HepG2 (cell line): ENCODE measurements around the gene SALL2. TPM values are rescaled to one million over a fixed set of nuclear protein-coding genes. Genes with fewer than 3 reads are reported as not detected.

Experiments
- CEBPZ ChIP-seq: IDR thresholded peaks from 2 replicates; pipeline ENCODE4 v1.6.1; 2012; ENCODE audit warnings: low read length, improper control_type of control experiment
- GATA4 ChIP-seq: sonication (generic); IDR thresholded peaks from 2 replicates; pipeline ENCODE4 v1.6.1; 2016; ENCODE audit warnings: antibody characterized with exemption, low read depth, borderline replicate concordance
- HNRNPK ChIP-seq: fragments of 200-400 bp; formaldehyde crosslinking; IDR thresholded peaks from 2 replicates; pipeline ENCODE4 v1.6.1; 2018; ENCODE audit warnings: low read length, low read depth, moderate library complexity, mild to moderate bottlenecking; ENCODE audit not compliant: poor library complexity, severe bottlenecking
- IKZF4 ChIP-seq: sonication (generic); formaldehyde crosslinking; IDR thresholded peaks from 2 replicates; pipeline ENCODE4 v1.5.1; 2020; ENCODE audit warnings: borderline replicate concordance, mild to moderate bottlenecking, low read depth, missing genetic modification reagents; ENCODE audit errors: not compliant biosample characterization
- MAFK ChIP-seq, 2 experiments: IDR thresholded peaks in 1 of 2; conservative IDR thresholded peaks in 1 of 2; 2 replicates each; pipeline ENCODE4 v1.6.1; 2011; ENCODE audit warnings: improper control_type of control experiment in 2 of 2, low read length in 2 of 2
- NFATC3 ChIP-seq: sonication (generic); formaldehyde crosslinking; IDR thresholded peaks from 2 replicates; pipeline ENCODE4 v1.5.1; 2020; ENCODE audit warnings: mild to moderate bottlenecking, missing genetic modification reagents
- NFE2L2 ChIP-seq: fragments of 150-350 bp; IDR thresholded peaks from 2 replicates; pipeline ENCODE4 v1.6.1; 2014; ENCODE audit warnings: low read length
- SOX13 ChIP-seq, 3 experiments: fragments of 450-650 bp in 1 of 3; sonication (generic) in 1 of 3; formaldehyde crosslinking in 1 of 3; IDR thresholded peaks in 2 of 3; conservative IDR thresholded peaks in 1 of 3; 2 replicates each; pipeline versions ENCODE4 v1.5.0 to v1.6.1; 2016 to 2020; ENCODE audit warnings: antibody characterized with exemption in 1 of 3, mild to moderate bottlenecking in 1 of 3, missing compliant biosample characterization in 1 of 3, missing genetic modification reagents in 1 of 3, moderate library complexity in 1 of 3
- TOE1 ChIP-seq: sonication (generic); formaldehyde crosslinking; IDR thresholded peaks from 2 replicates; pipeline ENCODE4 v1.4.0; 2020; ENCODE audit warnings: mild to moderate bottlenecking, missing genetic modification reagents
- ZNF275 ChIP-seq: sonication (generic); formaldehyde crosslinking; IDR thresholded peaks from 2 replicates; pipeline ENCODE4 v1.8.0; 2022; ENCODE audit warnings: missing genetic modification reagents, mild to moderate bottlenecking, inconsistent platforms, borderline replicate concordance
- ZNF367 ChIP-seq: sonication (generic); formaldehyde crosslinking; IDR thresholded peaks from 2 replicates; pipeline ENCODE4 v1.4.0; 2020; ENCODE audit warnings: missing genetic modification reagents, borderline replicate concordance
- ZNF570 ChIP-seq: sonication (generic); formaldehyde crosslinking; IDR thresholded peaks from 2 replicates; pipeline ENCODE4 v1.4.0; 2020; ENCODE audit warnings: mild to moderate bottlenecking, missing genetic modification reagents, borderline replicate concordance
- ZNF773 ChIP-seq: sonication (generic); formaldehyde crosslinking; IDR thresholded peaks from 2 replicates; pipeline ENCODE4 v1.4.0; 2020; ENCODE audit warnings: missing genetic modification reagents, borderline replicate concordance
- polyA plus RNA-seq, 8 experiments: library from polyadenylated mRNA; depleted of rRNA in 3 of 8; stranded (reverse) in 7 of 8; unstranded in 1 of 8; fragments of >200 nt; fragmentation: Illumina TruSeq in 4 of 8; extraction: Trizol in 4 of 8; gene quantifications; 2 replicates each; pipeline versions ENCODE4 v1.2.1 to v1.2.3, GENCODE V29; 2011 to 2016; ENCODE audit warnings: low read depth in 4 of 8, missing spikeins in 1 of 8, mixed read lengths in 1 of 8; ENCODE audit not compliant: insufficient read depth in 1 of 8
- total RNA-seq, 5 experiments: library from RNA; depleted of rRNA; stranded (reverse); fragments of >200 nt; fragmentation: Illumina TruSeq; extraction: Trizol; gene quantifications; 2 replicates each; pipeline ENCODE4 v1.2.3, GENCODE V29; 2016; ENCODE audit warnings: low read depth in 1 of 5
- TF ChIP-seq, protein P1 (sequence below): sonication (generic); formaldehyde crosslinking; IDR thresholded peaks from 2 replicates; pipeline ENCODE4 v1.4.0; 2020; ENCODE audit warnings: missing genetic modification reagents, borderline replicate concordance
- TF ChIP-seq, protein P2 (sequence below): sonication (generic); formaldehyde crosslinking; IDR thresholded peaks from 2 replicates; pipeline ENCODE4 v1.5.0; 2020; ENCODE audit warnings: missing genetic modification reagents
- TF ChIP-seq, protein P3 (sequence below): sonication (generic); formaldehyde crosslinking; IDR thresholded peaks from 2 replicates; pipeline ENCODE4 v1.4.0; 2020; ENCODE audit warnings: missing genetic modification reagents

SALL2 gene
- total and polyA plus RNA-seq, 2 of the 13 experiments (the other 11 are each of a cell fraction or from before 2014, with no cell fraction given), result 4.9 to 5.8 TPM

DNA sequence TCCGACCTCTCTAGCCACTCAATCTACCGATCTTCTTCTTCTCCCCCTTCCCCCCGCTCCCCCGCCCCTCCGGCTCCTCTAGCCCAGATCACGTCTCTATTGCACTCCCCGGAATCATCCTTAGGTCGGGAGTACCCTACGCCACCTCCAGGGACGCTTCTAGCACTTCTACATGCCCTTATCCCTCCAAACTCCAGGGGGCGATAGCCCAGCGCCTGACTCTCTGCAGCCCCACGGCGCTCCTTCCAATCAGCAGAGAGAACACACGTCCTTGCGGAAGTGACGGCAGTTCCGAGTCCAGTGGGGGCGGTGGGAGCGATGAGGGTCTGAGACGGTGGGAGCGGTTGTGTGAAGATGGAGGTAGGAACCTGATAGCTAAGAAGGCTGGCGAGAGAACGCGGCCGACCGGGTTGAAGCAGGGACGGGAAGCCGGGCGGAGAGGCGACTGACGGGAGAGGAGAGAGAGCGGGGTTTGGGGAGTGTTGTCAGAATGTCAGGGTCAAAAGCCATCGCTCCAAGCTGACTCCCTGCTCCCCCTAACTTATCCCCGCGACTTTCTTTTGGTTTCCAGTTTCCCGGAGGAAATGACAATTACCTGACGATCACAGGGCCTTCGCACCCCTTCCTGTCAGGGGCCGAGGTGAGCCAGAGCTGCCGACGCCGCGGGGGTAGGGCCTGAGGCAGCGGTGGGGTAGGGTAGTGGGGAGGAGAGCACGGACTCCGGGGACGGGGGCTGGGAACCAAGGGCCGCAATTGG, 49.0 kb downstream of the SALL2 start, which contains the start of the genes RAB2B and TOX4 (continued):
- TF ChIP-seq, protein P1, sequence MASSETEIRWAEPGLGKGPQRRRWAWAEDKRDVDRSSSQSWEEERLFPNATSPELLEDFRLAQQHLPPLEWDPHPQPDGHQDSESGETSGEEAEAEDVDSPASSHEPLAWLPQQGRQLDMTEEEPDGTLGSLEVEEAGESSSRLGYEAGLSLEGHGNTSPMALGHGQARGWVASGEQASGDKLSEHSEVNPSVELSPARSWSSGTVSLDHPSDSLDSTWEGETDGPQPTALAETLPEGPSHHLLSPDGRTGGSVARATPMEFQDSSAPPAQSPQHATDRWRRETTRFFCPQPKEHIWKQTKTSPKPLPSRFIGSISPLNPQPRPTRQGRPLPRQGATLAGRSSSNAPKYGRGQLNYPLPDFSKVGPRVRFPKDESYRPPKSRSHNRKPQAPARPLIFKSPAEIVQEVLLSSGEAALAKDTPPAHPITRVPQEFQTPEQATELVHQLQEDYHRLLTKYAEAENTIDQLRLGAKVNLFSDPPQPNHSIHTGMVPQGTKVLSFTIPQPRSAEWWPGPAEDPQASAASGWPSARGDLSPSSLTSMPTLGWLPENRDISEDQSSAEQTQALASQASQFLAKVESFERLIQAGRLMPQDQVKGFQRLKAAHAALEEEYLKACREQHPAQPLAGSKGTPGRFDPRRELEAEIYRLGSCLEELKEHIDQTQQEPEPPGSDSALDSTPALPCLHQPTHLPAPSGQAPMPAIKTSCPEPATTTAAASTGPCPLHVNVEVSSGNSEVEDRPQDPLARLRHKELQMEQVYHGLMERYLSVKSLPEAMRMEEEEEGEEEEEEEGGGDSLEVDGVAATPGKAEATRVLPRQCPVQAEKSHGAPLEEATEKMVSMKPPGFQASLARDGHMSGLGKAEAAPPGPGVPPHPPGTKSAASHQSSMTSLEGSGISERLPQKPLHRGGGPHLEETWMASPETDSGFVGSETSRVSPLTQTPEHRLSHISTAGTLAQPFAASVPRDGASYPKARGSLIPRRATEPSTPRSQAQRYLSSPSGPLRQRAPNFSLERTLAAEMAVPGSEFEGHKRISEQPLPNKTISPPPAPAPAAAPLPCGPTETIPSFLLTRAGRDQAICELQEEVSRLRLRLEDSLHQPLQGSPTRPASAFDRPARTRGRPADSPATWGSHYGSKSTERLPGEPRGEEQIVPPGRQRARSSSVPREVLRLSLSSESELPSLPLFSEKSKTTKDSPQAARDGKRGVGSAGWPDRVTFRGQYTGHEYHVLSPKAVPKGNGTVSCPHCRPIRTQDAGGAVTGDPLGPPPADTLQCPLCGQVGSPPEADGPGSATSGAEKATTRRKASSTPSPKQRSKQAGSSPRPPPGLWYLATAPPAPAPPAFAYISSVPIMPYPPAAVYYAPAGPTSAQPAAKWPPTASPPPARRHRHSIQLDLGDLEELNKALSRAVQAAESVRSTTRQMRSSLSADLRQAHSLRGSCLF (CRISPR knock-in tag), result no peak
- TF ChIP-seq SOX13 (IDR thresholded peaks at IDR 0.05), result peak; percentile 37; the same call in 1 of the 2 replicates
- peak; percentile 53 to 58; a peak in 2 of 4 replicates for TF ChIP-seq SOX13 (CRISPR knock-in tag; conservative IDR thresholded peaks at IDR 0.05 in 1 of 2, IDR thresholded peaks at IDR 0.05 in 1 of 2)
- peak; percentile 92 for TF ChIP-seq ZNF275 (CRISPR knock-in tag)
- peak; percentile 98 for TF ChIP-seq NFATC3
- TF ChIP-seq NFE2L2, result no peak
- TF ChIP-seq, protein P2, sequence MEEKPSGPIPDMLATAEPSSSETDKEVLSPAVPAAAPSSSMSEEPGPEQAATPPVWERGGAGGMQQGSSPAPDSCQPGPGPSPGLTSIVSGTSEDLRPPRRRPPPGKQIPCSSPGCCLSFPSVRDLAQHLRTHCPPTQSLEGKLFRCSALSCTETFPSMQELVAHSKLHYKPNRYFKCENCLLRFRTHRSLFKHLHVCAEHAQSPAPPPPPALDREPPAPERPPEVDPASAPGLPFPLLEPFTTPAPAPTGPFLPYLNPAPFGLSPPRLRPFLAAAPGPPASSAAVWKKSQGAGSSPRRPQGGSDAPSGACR (CRISPR knock-in tag), result peak; percentile 90; the same call in 1 of the 2 replicates
- TF ChIP-seq TOE1 (CRISPR knock-in tag), result peak; percentile 92
- peak; percentile 91 for TF ChIP-seq IKZF4 (CRISPR knock-in tag)
- TF ChIP-seq CEBPZ, result no peak
- TF ChIP-seq MAFK (conservative IDR thresholded peaks at IDR 0.05 in 1 of 2, IDR thresholded peaks at IDR 0.05 in 1 of 2; ENCODE audit: low read length in 2 of 2), result peak; percentile 3 to 35; a peak in 2 of 4 replicates
- TF ChIP-seq, protein P3, sequence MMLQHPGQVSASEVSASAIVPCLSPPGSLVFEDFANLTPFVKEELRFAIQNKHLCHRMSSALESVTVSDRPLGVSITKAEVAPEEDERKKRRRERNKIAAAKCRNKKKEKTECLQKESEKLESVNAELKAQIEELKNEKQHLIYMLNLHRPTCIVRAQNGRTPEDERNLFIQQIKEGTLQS (CRISPR knock-in tag), result 0 out of 2 replicates have a peak, but pooled peaks have one; percentile 36
- peak; percentile 51; the same call in 1 of the 2 replicates for TF ChIP-seq GATA4
- TF ChIP-seq ZNF773 (CRISPR knock-in tag), result peak; percentile 75; the same call in 1 of the 2 replicates
- TF ChIP-seq ZNF570 (CRISPR knock-in tag), result no peak
- no peak for TF ChIP-seq HNRNPK
- 0 out of 2 replicates have a peak, but pooled peaks have one; percentile 28 for TF ChIP-seq ZNF367 (CRISPR knock-in tag)
